ENCODE measurements around the gene SUCNR1.

DNA sequence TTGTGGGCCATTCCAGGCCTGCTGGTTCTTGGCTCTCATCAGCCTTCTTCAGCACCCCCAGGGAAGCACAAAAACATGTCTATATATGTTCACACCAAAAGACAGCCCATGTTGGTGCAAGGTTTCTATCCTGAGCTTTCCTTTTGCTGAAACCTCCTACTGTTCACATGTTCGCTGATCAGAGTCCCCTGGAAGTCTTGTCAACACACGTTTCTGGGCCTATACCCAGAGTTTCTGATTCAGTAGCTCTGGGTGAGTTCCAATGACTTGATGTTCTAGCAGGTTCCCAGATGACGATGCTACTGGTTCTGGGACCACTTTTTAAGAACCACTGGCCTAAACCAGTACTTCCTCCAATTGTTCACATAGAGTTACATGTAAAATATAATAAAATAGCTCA, 46.0 kb downstream of the SUCNR1 start:
- TF ChIP-seq SP1 (IDR thresholded peaks at IDR 0.05) (no peak), SP1 (CRISPR knock-in tag; IDR thresholded peaks at IDR 0.05) (no peak), ZNF547 (CRISPR knock-in tag; IDR thresholded peaks at IDR 0.05) (no peak), ZNF260 (CRISPR knock-in tag; IDR thresholded peaks at IDR 0.05; ENCODE audit: borderline replicate concordance, low read depth) (no peak)
- TF ChIP-seq, protein P1, sequence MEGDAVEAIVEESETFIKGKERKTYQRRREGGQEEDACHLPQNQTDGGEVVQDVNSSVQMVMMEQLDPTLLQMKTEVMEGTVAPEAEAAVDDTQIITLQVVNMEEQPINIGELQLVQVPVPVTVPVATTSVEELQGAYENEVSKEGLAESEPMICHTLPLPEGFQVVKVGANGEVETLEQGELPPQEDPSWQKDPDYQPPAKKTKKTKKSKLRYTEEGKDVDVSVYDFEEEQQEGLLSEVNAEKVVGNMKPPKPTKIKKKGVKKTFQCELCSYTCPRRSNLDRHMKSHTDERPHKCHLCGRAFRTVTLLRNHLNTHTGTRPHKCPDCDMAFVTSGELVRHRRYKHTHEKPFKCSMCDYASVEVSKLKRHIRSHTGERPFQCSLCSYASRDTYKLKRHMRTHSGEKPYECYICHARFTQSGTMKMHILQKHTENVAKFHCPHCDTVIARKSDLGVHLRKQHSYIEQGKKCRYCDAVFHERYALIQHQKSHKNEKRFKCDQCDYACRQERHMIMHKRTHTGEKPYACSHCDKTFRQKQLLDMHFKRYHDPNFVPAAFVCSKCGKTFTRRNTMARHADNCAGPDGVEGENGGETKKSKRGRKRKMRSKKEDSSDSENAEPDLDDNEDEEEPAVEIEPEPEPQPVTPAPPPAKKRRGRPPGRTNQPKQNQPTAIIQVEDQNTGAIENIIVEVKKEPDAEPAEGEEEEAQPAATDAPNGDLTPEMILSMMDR (CRISPR knock-in tag; IDR thresholded peaks at IDR 0.05) = no peak
